ENCODE results near the gene SLAMF6. TPM values are rescaled to one million over a fixed set of nuclear protein-coding genes. Genes with fewer than 3 reads are reported as not detected.

The SLAMF6 gene
- total RNA-seq, 1 donor from 2014 or later, result not detected

DNA sequence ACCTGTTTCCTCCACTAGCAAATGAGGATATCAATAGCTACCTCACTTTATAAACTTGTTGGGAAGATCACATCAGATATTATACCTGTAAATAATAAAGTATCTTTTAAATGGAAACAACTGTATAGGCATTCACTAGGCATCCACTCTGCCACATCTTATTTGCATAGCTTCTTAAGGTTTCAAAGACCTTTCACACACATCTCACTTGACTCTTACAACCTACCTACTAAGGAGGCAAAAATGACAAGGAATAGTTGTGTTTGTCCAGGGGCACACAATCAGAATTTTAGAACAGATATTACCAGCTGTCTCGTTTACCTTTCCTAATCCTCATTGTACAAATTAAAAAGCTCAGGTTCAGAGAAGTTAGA, 71.2 kb downstream of the SLAMF6 start:
- Histone ChIP-seq H3K27me3 (no peaks in the 10 kb centered on the region), H3K4me3 (no peak overlapping the region), H3K4me1 (no peaks in the 10 kb centered on the region), H3K9me3 (no peaks in the 10 kb centered on the region), H3K36me3 (no peaks in the 10 kb centered on the region), H3K27ac (no peak overlapping the region)
- intact Hi-C loops (cut with DNase I), result no loop called here
- no peak for DNase-seq (ENCODE audit: low spot score in 2 of 2)
- TF ChIP-seq, protein P1, sequence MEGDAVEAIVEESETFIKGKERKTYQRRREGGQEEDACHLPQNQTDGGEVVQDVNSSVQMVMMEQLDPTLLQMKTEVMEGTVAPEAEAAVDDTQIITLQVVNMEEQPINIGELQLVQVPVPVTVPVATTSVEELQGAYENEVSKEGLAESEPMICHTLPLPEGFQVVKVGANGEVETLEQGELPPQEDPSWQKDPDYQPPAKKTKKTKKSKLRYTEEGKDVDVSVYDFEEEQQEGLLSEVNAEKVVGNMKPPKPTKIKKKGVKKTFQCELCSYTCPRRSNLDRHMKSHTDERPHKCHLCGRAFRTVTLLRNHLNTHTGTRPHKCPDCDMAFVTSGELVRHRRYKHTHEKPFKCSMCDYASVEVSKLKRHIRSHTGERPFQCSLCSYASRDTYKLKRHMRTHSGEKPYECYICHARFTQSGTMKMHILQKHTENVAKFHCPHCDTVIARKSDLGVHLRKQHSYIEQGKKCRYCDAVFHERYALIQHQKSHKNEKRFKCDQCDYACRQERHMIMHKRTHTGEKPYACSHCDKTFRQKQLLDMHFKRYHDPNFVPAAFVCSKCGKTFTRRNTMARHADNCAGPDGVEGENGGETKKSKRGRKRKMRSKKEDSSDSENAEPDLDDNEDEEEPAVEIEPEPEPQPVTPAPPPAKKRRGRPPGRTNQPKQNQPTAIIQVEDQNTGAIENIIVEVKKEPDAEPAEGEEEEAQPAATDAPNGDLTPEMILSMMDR (IDR thresholded peaks at IDR 0.05), result no peak

DNA sequence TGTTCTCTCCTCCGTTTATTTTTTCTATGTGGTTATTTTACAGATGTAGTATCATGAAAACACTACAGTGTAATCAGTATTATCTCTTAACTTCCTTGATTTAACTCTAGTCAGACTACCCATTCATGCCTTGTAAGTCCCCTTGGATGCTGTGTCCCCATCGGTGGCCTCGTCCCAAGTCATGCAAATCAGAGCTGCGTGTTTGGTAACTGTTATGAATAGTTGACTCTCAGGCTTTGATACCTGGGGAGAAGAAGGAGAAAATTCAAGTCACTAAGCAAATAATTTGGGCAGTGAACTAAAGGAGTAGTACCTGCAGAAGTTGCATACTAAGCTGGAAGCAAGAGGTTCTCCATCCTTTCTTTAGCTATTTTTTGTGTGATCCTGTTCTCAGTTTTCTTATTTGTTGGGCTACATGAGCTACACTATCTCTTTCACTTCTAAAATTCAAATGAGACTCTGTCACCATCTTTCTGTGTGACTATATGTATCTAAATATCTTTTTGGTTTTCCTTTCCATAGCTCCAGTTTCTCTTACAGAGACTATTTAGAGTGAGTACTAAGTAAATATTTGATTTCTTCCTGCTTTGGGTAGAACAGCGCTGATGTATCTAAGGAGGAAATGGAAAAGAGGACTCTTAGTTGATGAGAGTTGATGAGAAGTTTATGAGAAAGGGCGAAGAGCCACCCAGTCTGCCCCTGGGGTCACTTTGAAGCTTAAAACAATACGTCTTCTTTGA, 71.8 kb downstream of the SLAMF6 start:
- Histone ChIP-seq H3K9me3 (no peaks in the 10 kb centered on the region), H3K27me3 (no peaks in the 10 kb centered on the region), H3K36me3 (no peaks in the 10 kb centered on the region), H3K27ac (no peak overlapping the region), H3K4me1 (no peaks in the 10 kb centered on the region), H3K4me3 (no peak overlapping the region)
- DNase-seq (ENCODE audit: low spot score in 2 of 2), result no peak
- intact Hi-C loops (cut with DNase I), result no loop called here
- TF ChIP-seq, protein P1 (IDR thresholded peaks at IDR 0.05), result no peak

DNA sequence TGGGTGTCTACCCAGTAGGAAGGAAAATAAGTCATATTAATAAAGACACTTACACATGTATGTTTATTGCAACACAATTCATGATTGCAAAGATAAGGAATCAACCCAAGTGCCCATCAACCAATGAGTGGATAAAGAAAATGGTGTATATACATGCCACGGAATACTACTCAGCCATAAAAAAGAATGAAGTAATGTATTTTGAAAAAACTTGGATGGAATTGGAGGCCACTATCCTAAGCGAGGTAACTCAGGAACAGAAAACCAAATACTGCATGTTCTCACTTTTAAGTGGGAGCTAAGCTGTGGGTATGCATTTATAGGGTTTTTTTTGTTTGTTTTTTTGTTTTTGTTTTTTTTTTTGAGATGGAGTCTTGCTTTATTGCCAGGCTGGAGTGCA, 73.6 kb downstream of the SLAMF6 start:
- H3K9me3 ChIP-seq, result no peaks in the 10 kb centered on the region
- intact Hi-C loops (cut with DNase I), result no loop called here
- H3K4me1 ChIP-seq, result no peaks in the 10 kb centered on the region
- H3K4me3 ChIP-seq, result no peak overlapping the region
- DNase-seq (ENCODE audit: low spot score in 2 of 2), result no peak
- no peak overlapping the region for H3K27ac ChIP-seq
- TF ChIP-seq, protein P1 (IDR thresholded peaks at IDR 0.05), result no peak
- H3K27me3 ChIP-seq, result no peaks in the 10 kb centered on the region
- H3K36me3 ChIP-seq, result no peaks in the 10 kb centered on the region

DNA sequence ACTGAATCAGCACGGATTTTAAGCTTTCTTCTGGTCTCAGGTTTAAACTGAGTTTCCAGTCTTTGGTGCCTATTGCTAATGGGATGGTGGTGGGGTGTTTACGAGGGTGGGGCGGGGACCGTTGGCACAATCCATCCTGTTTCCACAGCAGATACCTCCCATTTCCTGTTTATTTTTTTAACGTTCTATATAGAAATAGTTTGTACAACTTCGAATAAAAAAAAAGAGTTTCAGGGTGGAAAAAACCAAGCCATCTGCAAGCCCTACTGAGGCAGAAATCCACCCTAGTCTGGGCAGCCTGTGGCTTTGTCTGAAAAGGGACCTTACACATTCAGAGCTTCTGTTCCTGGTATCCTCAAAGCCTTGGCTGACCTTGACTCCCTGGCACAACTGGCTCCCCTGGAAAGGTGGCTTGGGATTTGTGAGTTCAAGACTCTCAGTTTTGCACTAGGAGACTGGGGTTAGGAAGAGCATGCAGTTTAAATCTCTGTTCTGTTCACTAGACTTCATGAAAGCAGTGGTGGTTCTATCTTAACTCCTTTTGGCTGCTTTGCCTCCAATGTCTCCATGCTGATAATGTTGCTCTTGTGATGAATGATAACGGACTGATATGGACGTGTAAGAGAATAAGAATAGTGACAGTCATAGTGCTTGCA, 76.0 kb downstream of the SLAMF6 start:
- intact Hi-C loops (cut with DNase I), result no loop called here
- Histone ChIP-seq H3K27me3 (no peaks in the 10 kb centered on the region), H3K27ac (no peak overlapping the region), H3K36me3 (no peaks in the 10 kb centered on the region), H3K4me1 (no peaks in the 10 kb centered on the region), H3K4me3 (no peak overlapping the region), H3K9me3 (no peaks in the 10 kb centered on the region)
- TF ChIP-seq, protein P1 (IDR thresholded peaks at IDR 0.05), result no peak
- no peak for DNase-seq (ENCODE audit: low spot score in 2 of 2)

DNA sequence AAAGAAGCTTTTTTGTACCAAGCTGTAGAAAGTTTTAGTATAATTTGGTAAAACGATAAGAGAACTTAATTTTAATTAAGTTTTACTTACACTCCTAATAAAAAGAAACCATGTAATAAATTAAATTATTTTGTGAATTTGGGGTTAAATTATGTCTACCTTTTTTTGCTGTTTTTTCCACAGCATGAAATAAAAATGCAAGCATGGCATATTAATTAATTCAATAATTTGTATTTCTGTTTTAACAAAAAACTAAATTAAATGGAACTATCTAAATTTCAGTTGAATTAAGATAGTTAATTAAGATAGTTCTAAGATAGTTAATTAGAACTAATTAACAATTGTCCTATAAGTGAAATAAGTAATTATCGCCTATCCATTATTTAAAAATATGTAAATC, 83.3 kb downstream of the SLAMF6 start:
- Histone ChIP-seq H3K9me3 (no peaks in the 10 kb centered on the region), H3K4me1 (no peaks in the 10 kb centered on the region), H3K27me3 (no peaks in the 10 kb centered on the region), H3K4me3 (no peak overlapping the region), H3K27ac (no peak overlapping the region), H3K36me3 (no peaks in the 10 kb centered on the region)
- intact Hi-C loops (cut with DNase I), result no loop called here
- DNase-seq (ENCODE audit: low spot score in 2 of 2), result no peak
- TF ChIP-seq, protein P1 (IDR thresholded peaks at IDR 0.05), result no peak

Data from ascending aorta (tissue), 2 donors.